Psoas muscle (tissue), 8 donors: ENCODE data around the gene BUD31. TPM values are rescaled to one million over a fixed set of nuclear protein-coding genes. Genes with fewer than 3 reads are reported as not detected.

ENCODE experiments used
- ATAC-seq, 4 donors: fragments of 200-7000 bp; cut with Tn5 transposase; one replicate each; pipeline ENCODE4 v1.9.1; 2020; ENCODE audit warnings: moderate library complexity in 3 of 4, mild to moderate bottlenecking in 2 of 4
- DNase-seq, 2 donors: peaks; one replicate each; pipeline ENCODE4 v3.0.0-alpha.2; 2020
- H3K27ac ChIP-seq: fragments of 200-600 bp; one replicate; pipeline ENCODE4 v1.8.0; 2022
- H3K27me3 ChIP-seq, 3 donors: fragments of 200-600 bp in 1 of 3; one replicate each; pipeline versions ENCODE4 v1.6.1 to v1.8.0; 2013 to 2022; ENCODE audit warnings: low read length in 2 of 3, mild to moderate bottlenecking in 2 of 3, moderate library complexity in 1 of 3; ENCODE audit not compliant: insufficient read depth in 3 of 3
- H3K36me3 ChIP-seq, 2 donors: fragments of 200-600 bp in 1 of 2; one replicate each; pipeline versions ENCODE4 v1.6.1 to v1.8.0; 2013 to 2022; ENCODE audit warnings: low read depth in 1 of 2, mild to moderate bottlenecking in 1 of 2, moderate library complexity in 1 of 2; ENCODE audit not compliant: insufficient read depth in 1 of 2
- H3K4me1 ChIP-seq: fragments of 200-600 bp; one replicate; pipeline ENCODE4 v1.8.0; 2022
- H3K4me3 ChIP-seq: fragments of 200-600 bp; one replicate; pipeline ENCODE4 v1.8.0; 2022; ENCODE audit warnings: mild to moderate bottlenecking
- H3K9me3 ChIP-seq: fragments of 200-600 bp; one replicate; pipeline ENCODE4 v1.8.0; 2022
- WGBS, 3 donors: extraction: QIAGEN DNeasy Blood & Tissue Kit; methylation state at CpG; one replicate each; pipeline versions ENCODE4 v1.1.6 to v1.1.7; 2013; 5-methylcytosine and 5-hydroxymethylcytosine counted together
- intact Hi-C, 2 donors: fragments of 100-400 bp; cut with DNase I; formaldehyde crosslinking; loops; one replicate each; pipeline versions ENCODE4 v1.11.0 to v1.14.2; 2022
- polyA plus RNA-seq, 3 donors: library from polyadenylated mRNA; stranded (reverse); fragments of 200-250 nt; gene quantifications; one replicate each; pipeline ENCODE4 v1.2.3, GENCODE V29; 2013
- total RNA-seq, 4 donors: library from RNA; stranded (reverse); fragmentation: NEBNext Ultra II Directional in 2 of 4; extraction: Animal tissue kit (Norgen Biotek cat#: 25700) in 2 of 4; gene quantifications; one replicate each; pipeline versions ENCODE4 v1.2.1 to v1.2.4, GENCODE V29; 2021 to 2023
- TF ChIP-seq, protein P1 (sequence below): fragments of 200-600 bp; IDR thresholded peaks from one replicate; pipeline ENCODE4 v1.8.0; 2022; ENCODE audit warnings: antibody characterized with exemption
- donor health status: healthy with polysubstance abuse.
- donor health status: DM: no; HTN: no; CAD: no; lungs with moderate emphysema.
- donor health status: Bipolar disorder and iron deficiency.
- donor health status: healthy.
- donor health status: DM: yes; HTN: yes; CAD: no.
- donor health status: DM: no; HTN: no; CAD: no.
- donor health status: DM: no; HTN: no; CAD: no.
- donor health status: DM: yes; HTN: yes; CAD: no.

BUD31 gene
- total and polyA plus RNA-seq, 7 donors = 30.2 to 115 (median 46.8) TPM

- Histone ChIP-seq H3K4me1 (peaks cover 4% of the 10 kb centered on the region), H3K9me3 (no peaks in the 10 kb centered on the region), H3K36me3 (peaks cover 0 to 49% of the 10 kb centered on the region in 2 donors), H3K27ac (no peak overlapping the region), H3K27me3 (no peaks in the 10 kb centered on the region), H3K4me3 (no peak overlapping the region)
- intact Hi-C loops = no loop called here
- WGBS, 3 donors = 94 to 96% (median 95%) methylated on average over 20 of the region's 20 CpGs
- DNase-seq (no peak), ATAC-seq (no peak)
- TF ChIP-seq, protein P1, sequence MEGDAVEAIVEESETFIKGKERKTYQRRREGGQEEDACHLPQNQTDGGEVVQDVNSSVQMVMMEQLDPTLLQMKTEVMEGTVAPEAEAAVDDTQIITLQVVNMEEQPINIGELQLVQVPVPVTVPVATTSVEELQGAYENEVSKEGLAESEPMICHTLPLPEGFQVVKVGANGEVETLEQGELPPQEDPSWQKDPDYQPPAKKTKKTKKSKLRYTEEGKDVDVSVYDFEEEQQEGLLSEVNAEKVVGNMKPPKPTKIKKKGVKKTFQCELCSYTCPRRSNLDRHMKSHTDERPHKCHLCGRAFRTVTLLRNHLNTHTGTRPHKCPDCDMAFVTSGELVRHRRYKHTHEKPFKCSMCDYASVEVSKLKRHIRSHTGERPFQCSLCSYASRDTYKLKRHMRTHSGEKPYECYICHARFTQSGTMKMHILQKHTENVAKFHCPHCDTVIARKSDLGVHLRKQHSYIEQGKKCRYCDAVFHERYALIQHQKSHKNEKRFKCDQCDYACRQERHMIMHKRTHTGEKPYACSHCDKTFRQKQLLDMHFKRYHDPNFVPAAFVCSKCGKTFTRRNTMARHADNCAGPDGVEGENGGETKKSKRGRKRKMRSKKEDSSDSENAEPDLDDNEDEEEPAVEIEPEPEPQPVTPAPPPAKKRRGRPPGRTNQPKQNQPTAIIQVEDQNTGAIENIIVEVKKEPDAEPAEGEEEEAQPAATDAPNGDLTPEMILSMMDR = no peak
Observed at GRCh38 chr7:99387912-99388311, 20.9 kb upstream of the BUD31 start.

DNA sequence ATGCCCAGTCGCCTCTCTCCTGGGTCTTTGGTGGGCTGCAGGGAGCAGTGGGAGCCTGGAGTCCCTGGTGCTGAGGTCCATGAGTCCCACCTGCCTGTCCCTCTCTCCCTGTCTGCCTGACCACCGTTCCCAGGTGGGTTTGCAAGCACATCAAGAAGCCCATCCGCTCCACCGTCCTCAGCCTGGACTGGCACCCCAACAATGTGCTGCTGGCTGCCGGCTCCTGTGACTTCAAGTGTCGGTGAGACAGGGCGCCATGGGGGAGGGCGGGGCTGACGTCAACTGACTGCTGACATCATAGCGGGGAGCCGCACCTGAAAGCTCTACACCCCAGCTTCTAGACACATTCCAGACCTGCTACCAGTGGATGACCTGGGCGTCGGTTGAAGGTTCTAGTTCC, 19.0 kb upstream of the BUD31 start:
- no peak overlapping the region for H3K4me3 ChIP-seq
- no peaks in the 10 kb centered on the region for H3K9me3 ChIP-seq
- H3K27me3 ChIP-seq = no peaks in the 10 kb centered on the region
- H3K36me3 ChIP-seq = peaks cover 0 to 62% of the 10 kb centered on the region in 2 donors
- no peak overlapping the region for H3K27ac ChIP-seq
- TF ChIP-seq, protein P1 = no peak
- intact Hi-C loops = no loop called here
- DNase-seq (no peak), ATAC-seq (no peak)
- 88 to 93% (median 90%) methylated on average over 13 of the region's 13 CpGs for WGBS, 3 donors
- H3K4me1 ChIP-seq = peaks cover 10% of the 10 kb centered on the region

DNA sequence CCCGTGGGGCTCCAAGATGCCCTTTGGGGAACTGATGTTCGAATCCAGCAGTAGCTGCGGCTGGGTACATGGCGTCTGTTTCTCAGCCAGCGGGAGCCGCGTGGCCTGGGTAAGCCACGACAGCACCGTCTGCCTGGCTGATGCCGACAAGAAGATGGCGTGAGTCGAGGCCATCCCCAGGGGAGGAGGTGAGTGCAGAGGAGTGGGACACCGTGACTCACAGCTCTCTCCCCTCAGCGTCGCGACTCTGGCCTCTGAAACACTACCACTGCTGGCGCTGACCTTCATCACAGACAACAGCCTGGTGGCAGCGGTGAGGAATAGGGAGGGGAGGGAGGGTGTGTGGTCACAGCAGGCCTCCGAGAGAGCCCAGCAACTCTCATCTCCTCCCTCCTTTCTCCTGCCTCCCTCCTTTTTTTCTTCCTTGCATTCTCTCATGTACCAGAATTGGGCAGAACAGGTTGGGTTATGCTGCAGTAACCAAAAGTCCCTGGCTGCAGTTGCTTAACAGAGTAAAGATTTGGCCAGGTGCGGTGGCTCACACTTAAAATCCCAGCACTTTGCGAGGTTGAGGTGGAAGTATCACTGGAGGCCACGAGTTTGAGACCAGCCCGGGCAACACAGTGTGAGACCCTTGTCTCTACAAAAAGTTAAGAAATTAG, 17.7 kb upstream of the BUD31 start:
- DNase-seq (no peak), ATAC-seq (no peak)
- no peak overlapping the region for H3K4me3 ChIP-seq
- H3K9me3 ChIP-seq = no peaks in the 10 kb centered on the region
- H3K27ac ChIP-seq = no peak overlapping the region
- intact Hi-C loops = no loop called here
- TF ChIP-seq, protein P1 = no peak
- H3K4me1 ChIP-seq = peaks cover 10% of the 10 kb centered on the region
- no peaks in the 10 kb centered on the region for H3K27me3 ChIP-seq
- 90 to 92% (median 91%) methylated on average over 22 to 23 of the region's 23 CpGs for whole genome bisulfite sequencing, 3 donors
- peaks cover 3 to 75% of the 10 kb centered on the region in 2 donors for H3K36me3 ChIP-seq

DNA sequence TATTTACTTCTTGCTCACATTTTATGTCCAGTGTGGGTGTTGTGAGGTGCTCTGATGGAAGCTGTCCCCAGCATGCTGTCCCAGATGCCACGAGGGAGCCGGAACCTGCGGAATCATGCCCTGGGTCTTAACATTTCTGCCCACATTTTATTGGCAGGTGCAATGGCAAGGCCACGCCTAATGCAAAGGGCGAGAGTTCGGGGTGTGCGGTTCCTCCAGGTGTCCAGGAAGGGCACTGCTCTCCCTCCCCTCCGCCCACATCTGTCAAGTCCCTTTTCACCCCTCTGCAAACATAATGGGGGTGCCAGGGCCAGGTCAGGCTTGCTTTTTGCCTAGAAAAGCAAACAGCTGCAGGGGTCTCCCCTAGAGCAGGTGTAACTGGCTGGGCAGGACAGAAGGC, 16.7 kb upstream of the BUD31 start:
- H3K4me3 ChIP-seq = peak overlapping the region; percentile 75
- H3K36me3 ChIP-seq = peaks cover 3 to 74% of the 10 kb centered on the region in 2 donors
- no peaks in the 10 kb centered on the region for H3K9me3 ChIP-seq
- TF ChIP-seq, protein P1 = no peak
- intact Hi-C loops = no loop called here
- no peak overlapping the region for H3K27ac ChIP-seq
- H3K4me1 ChIP-seq = peaks cover 10% of the 10 kb centered on the region
- 82 to 85% (median 83%) methylated on average over 8 of the region's 8 CpGs for WGBS, 3 donors
- no peak for ATAC-seq
- H3K27me3 ChIP-seq = no peaks in the 10 kb centered on the region
- no peak for DNase-seq
